GM13976 (cell line): ENCODE results near the gene IQCE.

Source experiments
- DNase-seq: peaks from one replicate; pipeline ENCODE4 v3.0.0; 2012; ENCODE audit warnings: low spot score
- in situ Hi-C: fragments of 300-500 bp; cut with MboI; formaldehyde crosslinking; loops from one replicate; pipeline ENCODE4 v1.12.0; 2022; ENCODE audit warnings: low sequenced_read_pairs, mixed read lengths, inconsistent platforms; ENCODE audit not compliant: unreplicated experiment
- TF ChIP-seq, protein P1 (sequence below): IDR thresholded peaks from 2 replicates; pipeline ENCODE4 v1.5.1; 2012; ENCODE audit warnings: borderline replicate concordance, mild to moderate bottlenecking; ENCODE audit not compliant: insufficient read depth; ENCODE audit errors: extremely low read depth, missing control alignments, control extremely low read depth

The IQCE gene

DNA sequence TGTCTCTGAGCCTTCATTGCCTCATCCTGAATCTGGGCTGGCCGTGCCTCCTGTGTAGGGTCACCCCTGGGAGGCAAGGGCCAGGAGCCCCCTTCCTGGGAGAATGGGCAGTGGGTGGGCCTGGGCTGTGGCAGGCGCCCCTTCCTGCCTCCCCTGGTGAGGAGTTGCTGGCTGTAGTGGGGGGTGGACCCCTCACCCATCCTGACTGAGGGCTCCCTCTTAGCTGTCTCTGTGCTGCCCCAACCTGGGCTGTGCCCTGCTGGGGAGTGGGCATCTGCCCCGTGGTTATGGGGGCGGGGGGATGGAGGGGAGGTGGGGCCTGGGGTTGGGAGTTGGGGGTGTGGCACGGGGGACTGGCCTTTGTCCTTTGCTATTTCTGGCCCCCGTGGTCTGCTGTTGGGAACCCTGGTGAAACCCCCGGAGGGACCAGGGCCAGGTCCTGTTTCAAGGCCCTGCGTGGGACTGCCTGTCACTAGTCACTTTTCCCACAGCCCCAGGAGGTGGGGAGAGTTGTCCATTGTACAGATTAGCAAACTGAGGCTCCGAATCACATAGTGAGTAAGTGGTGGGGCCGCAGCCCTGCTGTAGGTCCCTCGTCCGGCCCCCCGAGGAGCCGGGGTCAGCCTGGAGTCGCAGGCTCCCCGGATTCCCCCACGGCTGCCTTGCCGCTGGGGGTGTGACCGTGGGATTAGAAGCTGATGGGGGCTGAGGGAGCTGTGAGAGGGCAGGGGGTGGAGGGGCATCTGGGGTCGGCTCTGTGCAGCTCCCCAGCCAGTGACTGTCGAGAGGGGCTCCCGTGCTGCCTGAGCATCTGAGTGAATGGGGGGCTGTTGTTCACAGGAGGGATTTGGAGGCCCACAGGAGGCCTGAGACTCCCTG, 75.7 kb downstream of the IQCE start:
- TF ChIP-seq, protein P1, sequence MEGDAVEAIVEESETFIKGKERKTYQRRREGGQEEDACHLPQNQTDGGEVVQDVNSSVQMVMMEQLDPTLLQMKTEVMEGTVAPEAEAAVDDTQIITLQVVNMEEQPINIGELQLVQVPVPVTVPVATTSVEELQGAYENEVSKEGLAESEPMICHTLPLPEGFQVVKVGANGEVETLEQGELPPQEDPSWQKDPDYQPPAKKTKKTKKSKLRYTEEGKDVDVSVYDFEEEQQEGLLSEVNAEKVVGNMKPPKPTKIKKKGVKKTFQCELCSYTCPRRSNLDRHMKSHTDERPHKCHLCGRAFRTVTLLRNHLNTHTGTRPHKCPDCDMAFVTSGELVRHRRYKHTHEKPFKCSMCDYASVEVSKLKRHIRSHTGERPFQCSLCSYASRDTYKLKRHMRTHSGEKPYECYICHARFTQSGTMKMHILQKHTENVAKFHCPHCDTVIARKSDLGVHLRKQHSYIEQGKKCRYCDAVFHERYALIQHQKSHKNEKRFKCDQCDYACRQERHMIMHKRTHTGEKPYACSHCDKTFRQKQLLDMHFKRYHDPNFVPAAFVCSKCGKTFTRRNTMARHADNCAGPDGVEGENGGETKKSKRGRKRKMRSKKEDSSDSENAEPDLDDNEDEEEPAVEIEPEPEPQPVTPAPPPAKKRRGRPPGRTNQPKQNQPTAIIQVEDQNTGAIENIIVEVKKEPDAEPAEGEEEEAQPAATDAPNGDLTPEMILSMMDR = no peak
- in situ Hi-C loops = no loop called here
- DNase-seq = no peak

DNA sequence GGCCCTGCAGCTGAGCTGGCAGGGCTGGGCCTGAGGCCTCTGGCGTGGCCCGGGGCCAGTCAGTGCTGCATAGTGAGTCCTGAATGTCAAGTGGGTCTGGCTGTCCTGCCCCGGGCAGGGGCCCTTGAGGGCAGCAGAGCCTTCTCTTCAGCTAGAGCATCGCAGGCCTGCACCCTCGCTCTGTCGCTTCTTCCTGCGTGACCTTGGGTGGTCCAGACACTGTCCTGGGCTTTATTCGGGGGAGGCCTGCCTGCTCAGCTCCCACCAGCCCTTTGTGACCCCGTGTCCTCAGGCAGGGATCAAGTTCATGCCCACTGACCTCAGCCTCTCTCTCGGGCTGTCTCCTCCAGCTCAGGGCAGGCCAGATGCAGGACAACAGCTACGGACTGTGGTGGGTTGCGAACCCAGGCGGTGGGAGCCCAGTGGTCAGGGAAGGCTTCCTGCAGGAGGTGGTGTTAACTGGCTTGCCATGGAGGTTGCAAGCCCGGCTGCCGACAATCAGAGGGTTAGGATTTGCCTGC, 76.4 kb downstream of the IQCE start:
- in situ Hi-C loops = no loop called here
- TF ChIP-seq, protein P1 = no peak
- no peak for DNase-seq

DNA sequence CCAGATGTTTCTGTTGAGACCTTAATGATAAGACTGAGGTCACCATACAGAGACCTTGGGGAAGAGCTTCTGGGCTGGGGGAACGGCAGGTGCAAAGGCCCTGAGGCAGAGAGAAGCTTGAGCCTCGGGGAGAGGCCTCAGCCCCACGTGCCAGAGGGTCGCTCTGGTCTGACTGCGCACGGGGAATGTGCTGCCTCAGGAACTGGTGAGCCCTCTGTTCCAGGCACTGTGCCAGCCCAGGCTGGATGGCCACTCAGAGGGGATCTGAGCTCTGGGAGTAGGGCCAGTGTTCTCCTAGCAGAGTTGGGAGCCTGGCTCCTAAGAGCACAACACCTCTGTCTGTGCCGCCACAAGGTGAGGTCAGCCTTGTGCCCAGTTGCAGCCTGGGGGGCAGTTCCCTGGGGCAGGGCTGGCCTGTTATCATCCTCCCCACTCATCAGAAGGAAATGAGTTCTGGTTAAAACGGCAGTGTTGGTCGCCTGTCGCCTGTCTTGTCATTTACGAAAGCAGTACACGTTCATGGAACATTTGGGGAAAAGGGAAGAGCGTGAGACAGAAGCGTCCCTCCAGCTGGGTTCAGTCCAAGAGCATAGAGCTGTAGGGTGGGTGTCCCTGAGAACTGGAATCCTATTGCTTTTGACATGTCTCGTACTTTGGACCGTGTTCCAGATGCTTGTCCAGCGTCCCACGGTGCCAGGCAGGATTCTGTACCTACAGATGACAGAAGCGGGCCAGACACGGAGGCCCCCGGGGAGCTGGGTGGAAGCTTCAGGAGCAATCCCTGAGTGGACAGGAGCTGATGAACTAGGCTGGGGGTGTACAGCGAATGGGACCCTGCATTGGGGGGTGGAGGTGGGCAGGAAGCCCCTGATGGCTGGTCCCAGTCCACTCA, 77.3 kb downstream of the IQCE start:
- in situ Hi-C loops = no loop called here
- TF ChIP-seq, protein P1 = no peak
- no peak for DNase-seq

DNA sequence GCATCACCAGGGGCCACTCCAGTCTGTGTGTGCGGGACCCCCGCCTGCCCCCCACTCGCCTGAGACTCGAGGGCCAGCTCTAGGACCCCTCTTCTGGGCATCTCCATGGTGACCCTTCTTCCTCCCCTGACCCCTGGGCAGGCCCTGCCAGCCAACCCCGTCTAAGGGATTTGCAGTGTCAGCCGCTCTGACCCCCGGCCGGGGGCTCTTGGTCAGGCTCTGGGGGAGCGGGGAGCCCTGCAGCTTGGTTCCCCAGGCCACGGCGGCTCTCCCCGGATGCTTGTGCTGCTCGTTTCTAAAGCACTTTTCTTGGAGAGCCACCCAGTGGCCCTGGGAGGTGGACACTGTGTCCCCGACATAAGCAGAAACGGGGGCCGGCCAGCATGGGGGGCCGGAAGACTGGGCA, 78.3 kb downstream of the IQCE start:
- TF ChIP-seq, protein P1 = no peak
- in situ Hi-C loops = no loop called here
- DNase-seq = no peak

DNA sequence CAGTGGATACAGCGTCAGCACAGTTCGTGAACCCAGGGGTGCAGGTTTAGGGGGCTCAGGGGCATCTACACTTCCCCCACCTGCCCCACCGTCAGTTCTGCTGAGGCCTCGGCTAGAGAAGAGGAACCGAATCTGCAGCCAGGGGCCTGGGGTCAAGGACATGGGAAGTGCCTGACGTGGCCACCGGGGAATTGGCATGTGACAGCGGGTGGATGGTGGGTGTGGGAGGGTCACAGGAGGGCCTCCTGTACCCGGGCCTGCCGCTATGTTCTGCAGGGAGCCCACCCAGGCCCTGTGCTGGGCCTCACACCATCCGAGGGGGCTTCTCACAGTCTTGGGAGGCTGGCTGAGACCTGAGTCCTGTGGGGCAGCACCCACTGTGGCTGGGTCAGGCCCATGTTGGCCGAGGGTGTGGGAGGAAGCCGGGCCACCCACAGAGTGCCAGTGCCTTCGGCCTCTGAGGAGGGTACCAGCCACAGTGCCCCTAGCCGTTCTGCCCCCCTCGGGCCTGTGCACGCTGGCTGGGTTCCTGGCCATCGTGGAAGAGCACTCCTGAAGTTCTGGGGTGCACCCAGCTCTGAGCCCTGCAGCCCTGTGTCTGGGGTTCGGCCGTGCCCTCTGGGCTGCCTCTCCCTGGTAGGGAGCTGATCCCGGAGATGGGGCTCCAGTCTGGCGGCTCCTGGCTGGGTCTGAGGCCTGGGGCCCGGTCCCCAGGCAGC, 78.9 kb downstream of the IQCE start:
- in situ Hi-C loops = no loop called here
- peak; percentile 75 for DNase-seq
- TF ChIP-seq, protein P1 = no peak
